Neural cell (in vitro differentiated cells): Measurements from ENCODE around the gene SSR3. TPM values are rescaled to one million over a fixed set of nuclear protein-coding genes. Genes with fewer than 3 reads are reported as not detected.

Experiments used
- H2AFZ ChIP-seq: fragments of 200-600, 300-800 bp; sonication (generic), shearing (Covaris generic); 2 replicates; pipeline ENCODE4 v1.6.0; 2014; ENCODE audit warnings: low read depth, mild to moderate bottlenecking, antibody characterized with exemption, low read length, moderate library complexity
- H3F3A ChIP-seq: fragments of 200-600 bp; shearing (Covaris generic); 2 replicates; pipeline ENCODE4 v1.6.1; 2016; ENCODE audit warnings: mild to moderate bottlenecking, moderate library complexity, mixed read lengths, antibody characterized with exemption, low read length; ENCODE audit not compliant: insufficient read depth, poor library complexity, severe bottlenecking
- H3K27ac ChIP-seq: fragments of 200-600, 300-800 bp; sonication (generic), shearing (Covaris generic); 2 replicates; pipeline ENCODE4 v1.5.1; 2014; ENCODE audit warnings: mild to moderate bottlenecking, low read length, moderate library complexity
- H3K27me3 ChIP-seq: fragments of 300-800, 200-600 bp; sonication (generic), shearing (Covaris generic); 2 replicates; pipeline ENCODE4 v1.6.0; 2014; ENCODE audit warnings: mild to moderate bottlenecking, low read depth, low read length, moderate library complexity; ENCODE audit not compliant: insufficient read depth
- H3K36me3 ChIP-seq: fragments of 300-800, 200-600 bp; sonication (generic), shearing (Covaris generic); 2 replicates; pipeline ENCODE4 v1.5.1; 2014; ENCODE audit warnings: mild to moderate bottlenecking, antibody characterized with exemption, low read length, moderate library complexity; ENCODE audit not compliant: insufficient read depth
- H3K4me2 ChIP-seq: fragments of 300-800, 200-600 bp; sonication (generic), shearing (Covaris generic); 2 replicates; pipeline ENCODE4 v1.6.0; 2014; ENCODE audit warnings: mild to moderate bottlenecking, low read length
- H3K4me3 ChIP-seq: fragments of 300-800, 200-600 bp; sonication (generic), shearing (Covaris generic); 2 replicates; pipeline ENCODE4 v1.5.1; 2014; ENCODE audit warnings: mild to moderate bottlenecking, low read length, moderate library complexity
- H3K79me2 ChIP-seq: fragments of 200-600 bp; shearing (Covaris generic); replicated peaks from 2 replicates; pipeline ENCODE4 v1.6.0; 2014; ENCODE audit warnings: mild to moderate bottlenecking, low read length, moderate library complexity; ENCODE audit not compliant: insufficient read depth
- H3K9ac ChIP-seq: fragments of 300-800, 200-600 bp; sonication (generic), shearing (Covaris generic); 2 replicates; pipeline ENCODE4 v1.6.1; 2016; ENCODE audit warnings: mild to moderate bottlenecking, low read length, mixed read lengths
- H3K9me2 ChIP-seq: fragments of 200-600 bp; shearing (Covaris generic); 2 replicates; pipeline ENCODE4 v1.6.1; 2016; ENCODE audit warnings: mild to moderate bottlenecking, low read length, mixed read lengths; ENCODE audit not compliant: insufficient read depth
- H3K9me3 ChIP-seq: fragments of 200-600, 300-800 bp; sonication (generic), shearing (Covaris generic); 2 replicates; pipeline ENCODE4 v1.6.1; 2016; ENCODE audit warnings: mild to moderate bottlenecking, mixed run types, low read length, moderate library complexity, mixed read lengths
- H4K20me1 ChIP-seq: fragments of 200-600 bp; shearing (Covaris generic); 2 replicates; pipeline ENCODE4 v1.6.1; 2016; ENCODE audit warnings: mild to moderate bottlenecking, mixed run types; ENCODE audit not compliant: insufficient read depth
- EP300 ChIP-seq: fragments of 450-650 bp; conservative IDR thresholded peaks from 2 replicates; pipeline ENCODE4 v1.6.1; 2014; ENCODE audit warnings: antibody characterized with exemption, mild to moderate bottlenecking, moderate library complexity; ENCODE audit not compliant: poor library complexity, severe bottlenecking
- EZH2 ChIP-seq: fragments of 200-600, 300-800 bp; shearing (Covaris generic), sonication (generic); IDR thresholded peaks from 2 replicates; pipeline ENCODE4 v1.6.1; 2014; ENCODE audit warnings: antibody characterized with exemption, low read length, borderline replicate concordance, mild to moderate bottlenecking; ENCODE audit not compliant: insufficient read depth, poor library complexity, severe bottlenecking
- MXI1 ChIP-seq: fragments of 450-650 bp; conservative IDR thresholded peaks from 2 replicates; pipeline ENCODE4 v1.6.1; 2014; ENCODE audit warnings: antibody characterized with exemption, mild to moderate bottlenecking; ENCODE audit not compliant: poor library complexity, severe bottlenecking
- POLR2AphosphoS5 ChIP-seq: IDR thresholded peaks from 2 replicates; pipeline ENCODE4 v1.6.1; 2012
- RAD21 ChIP-seq: fragments of 450-650 bp; conservative IDR thresholded peaks from 2 replicates; pipeline ENCODE4 v1.6.1; 2014; ENCODE audit warnings: antibody characterized with exemption, mild to moderate bottlenecking, moderate library complexity
- SMC3 ChIP-seq: fragments of 450-650 bp; conservative IDR thresholded peaks from 2 replicates; pipeline ENCODE4 v1.6.1; 2014; ENCODE audit warnings: antibody characterized with exemption, mild to moderate bottlenecking, moderate library complexity; ENCODE audit not compliant: poor library complexity
- TAF1 ChIP-seq: IDR thresholded peaks from 2 replicates; pipeline ENCODE4 v1.6.1; 2012; ENCODE audit warnings: low read depth
- polyA plus RNA-seq: library from polyadenylated mRNA; depleted of rRNA; stranded (reverse); fragments of >200 nt; gene quantifications from 2 replicates; pipeline ENCODE4 v1.2.3, GENCODE V29; 2014
- TF ChIP-seq, protein P1 (sequence below): fragments of 450-650 bp; IDR thresholded peaks from 2 replicates; pipeline ENCODE4 v1.5.1; 2014; ENCODE audit warnings: antibody characterized with exemption, mild to moderate bottlenecking, moderate library complexity; ENCODE audit not compliant: poor library complexity, severe bottlenecking
- TF ChIP-seq, protein P2 (sequence below): IDR thresholded peaks from 2 replicates; pipeline ENCODE4 v1.6.1; 2012; ENCODE audit warnings: borderline replicate concordance

SSR3 gene
- polyA plus RNA-seq, 1 donor from 2014 or later: 85.6 TPM

- Histone ChIP-seq H3K9ac (no peak overlapping the region), H3K36me3 (no peaks in the 10 kb centered on the region), H3K27ac (no peak overlapping the region), H2AFZ (no peak overlapping the region), H3K9me3 (no peaks in the 10 kb centered on the region), H3F3A (no peaks in the 10 kb centered on the region), H3K4me3 (no peak overlapping the region), H3K9me2 (no peaks in the 10 kb centered on the region), H3K79me2 (no peaks in the 10 kb centered on the region), H3K4me2 (no peak overlapping the region), H3K27me3 (no peaks in the 10 kb centered on the region), H4K20me1 (no peaks in the 10 kb centered on the region)
- TF ChIP-seq EZH2 (no peak), SMC3 (no peak), EP300 (no peak), TAF1 (no peak), RAD21 (no peak), MXI1 (no peak), POLR2AphosphoS5 (no peak)
- TF ChIP-seq, protein P1, sequence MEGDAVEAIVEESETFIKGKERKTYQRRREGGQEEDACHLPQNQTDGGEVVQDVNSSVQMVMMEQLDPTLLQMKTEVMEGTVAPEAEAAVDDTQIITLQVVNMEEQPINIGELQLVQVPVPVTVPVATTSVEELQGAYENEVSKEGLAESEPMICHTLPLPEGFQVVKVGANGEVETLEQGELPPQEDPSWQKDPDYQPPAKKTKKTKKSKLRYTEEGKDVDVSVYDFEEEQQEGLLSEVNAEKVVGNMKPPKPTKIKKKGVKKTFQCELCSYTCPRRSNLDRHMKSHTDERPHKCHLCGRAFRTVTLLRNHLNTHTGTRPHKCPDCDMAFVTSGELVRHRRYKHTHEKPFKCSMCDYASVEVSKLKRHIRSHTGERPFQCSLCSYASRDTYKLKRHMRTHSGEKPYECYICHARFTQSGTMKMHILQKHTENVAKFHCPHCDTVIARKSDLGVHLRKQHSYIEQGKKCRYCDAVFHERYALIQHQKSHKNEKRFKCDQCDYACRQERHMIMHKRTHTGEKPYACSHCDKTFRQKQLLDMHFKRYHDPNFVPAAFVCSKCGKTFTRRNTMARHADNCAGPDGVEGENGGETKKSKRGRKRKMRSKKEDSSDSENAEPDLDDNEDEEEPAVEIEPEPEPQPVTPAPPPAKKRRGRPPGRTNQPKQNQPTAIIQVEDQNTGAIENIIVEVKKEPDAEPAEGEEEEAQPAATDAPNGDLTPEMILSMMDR: no peak
- TF ChIP-seq, protein P2, sequence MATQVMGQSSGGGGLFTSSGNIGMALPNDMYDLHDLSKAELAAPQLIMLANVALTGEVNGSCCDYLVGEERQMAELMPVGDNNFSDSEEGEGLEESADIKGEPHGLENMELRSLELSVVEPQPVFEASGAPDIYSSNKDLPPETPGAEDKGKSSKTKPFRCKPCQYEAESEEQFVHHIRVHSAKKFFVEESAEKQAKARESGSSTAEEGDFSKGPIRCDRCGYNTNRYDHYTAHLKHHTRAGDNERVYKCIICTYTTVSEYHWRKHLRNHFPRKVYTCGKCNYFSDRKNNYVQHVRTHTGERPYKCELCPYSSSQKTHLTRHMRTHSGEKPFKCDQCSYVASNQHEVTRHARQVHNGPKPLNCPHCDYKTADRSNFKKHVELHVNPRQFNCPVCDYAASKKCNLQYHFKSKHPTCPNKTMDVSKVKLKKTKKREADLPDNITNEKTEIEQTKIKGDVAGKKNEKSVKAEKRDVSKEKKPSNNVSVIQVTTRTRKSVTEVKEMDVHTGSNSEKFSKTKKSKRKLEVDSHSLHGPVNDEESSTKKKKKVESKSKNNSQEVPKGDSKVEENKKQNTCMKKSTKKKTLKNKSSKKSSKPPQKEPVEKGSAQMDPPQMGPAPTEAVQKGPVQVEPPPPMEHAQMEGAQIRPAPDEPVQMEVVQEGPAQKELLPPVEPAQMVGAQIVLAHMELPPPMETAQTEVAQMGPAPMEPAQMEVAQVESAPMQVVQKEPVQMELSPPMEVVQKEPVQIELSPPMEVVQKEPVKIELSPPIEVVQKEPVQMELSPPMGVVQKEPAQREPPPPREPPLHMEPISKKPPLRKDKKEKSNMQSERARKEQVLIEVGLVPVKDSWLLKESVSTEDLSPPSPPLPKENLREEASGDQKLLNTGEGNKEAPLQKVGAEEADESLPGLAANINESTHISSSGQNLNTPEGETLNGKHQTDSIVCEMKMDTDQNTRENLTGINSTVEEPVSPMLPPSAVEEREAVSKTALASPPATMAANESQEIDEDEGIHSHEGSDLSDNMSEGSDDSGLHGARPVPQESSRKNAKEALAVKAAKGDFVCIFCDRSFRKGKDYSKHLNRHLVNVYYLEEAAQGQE: no peak
Measured at GRCh38 chr3:156530980-156531379, 23.9 kb downstream of the SSR3 start.

- Histone ChIP-seq H3K9me2 (no peaks in the 10 kb centered on the region), H3F3A (no peaks in the 10 kb centered on the region), H3K36me3 (no peaks in the 10 kb centered on the region), H3K9me3 (no peaks in the 10 kb centered on the region), H3K27me3 (no peaks in the 10 kb centered on the region), H2AFZ (no peak overlapping the region), H4K20me1 (no peaks in the 10 kb centered on the region), H3K27ac (no peak overlapping the region), H3K4me3 (no peak overlapping the region), H3K9ac (no peak overlapping the region), H3K79me2 (no peaks in the 10 kb centered on the region), H3K4me2 (no peak overlapping the region)
- no peak for TF ChIP-seq EZH2
- TF ChIP-seq, protein P2: no peak
- TF ChIP-seq EP300: no peak
- TF ChIP-seq SMC3: no peak
- TF ChIP-seq MXI1: no peak
- no peak for TF ChIP-seq TAF1
- no peak for TF ChIP-seq RAD21
- no peak for TF ChIP-seq POLR2AphosphoS5
- TF ChIP-seq, protein P1: no peak
Measured at GRCh38 chr3:156527060-156527459, 27.9 kb downstream of the SSR3 start.
